K562 (cell line): ENCODE results near the gene HLCS. TPM values are rescaled to one million over a fixed set of nuclear protein-coding genes. Genes with fewer than 3 reads are reported as not detected.

Experiments used
- ATAC-seq: fragments of 200-7000 bp; cut with Tn5 transposase; 3 replicates; pipeline ENCODE4 v1.9.1; 2020; ENCODE audit warnings: moderate library complexity
- BruUV-seq: library from RNA; stranded (reverse); fragments of 400-500 nt; replicated peaks from 2 replicates; lab custom pipeline; 2021; lab: Mats Ljungman, UMichigan
- CTCF ChIA-PET: fragments of 300-600 bp; formaldehyde crosslinking; extraction: SDS; loops from one replicate; lab custom pipeline; 2021; ENCODE audit warnings: low intra/inter-chr PET ratio; lab: Yijun Ruan, JAX
- POLR2A ChIA-PET: fragments of 300-600, 350-650 bp; sonication (Branson Sonifier 250); formaldehyde crosslinking; extraction: SDS; loops from one replicate; lab custom pipeline; 2021; ENCODE audit warnings: antibody characterized with exemption, inconsistent platforms; lab: Yijun Ruan, JAX
- DNase-seq, 4 experiments: peaks; one replicate each; pipeline versions ENCODE4 v3.0.0 to v3.0.0-alpha.2; 2011 to 2018; ENCODE audit warnings: low spot score in 3 of 4, mixed read lengths in 3 of 4; ENCODE audit errors: extremely low read depth in 1 of 4
- FAIRE-seq: peaks from 2 replicates; lab custom pipeline; 2011; peaks lifted over from hg19 to GRCh38; lab: Jason Lieb, UNC
- H2AFZ ChIP-seq: 2 replicates; pipeline ENCODE4 v1.6.0; 2011; ENCODE audit warnings: low read depth, low read length, control low read depth, inconsistent platforms
- H3K27ac ChIP-seq: fragments of 200-600 bp; 3 replicates; pipeline ENCODE4 v1.8.0; 2011; ENCODE audit warnings: low read depth, mild to moderate bottlenecking, control low read depth, inconsistent platforms, low read length, moderate library complexity, mixed read lengths; ENCODE audit errors: extremely low read depth
- H3K27me3 ChIP-seq, 2 experiments: fragments of 300-600 bp in 1 of 2; 2 replicates in 1 of 2; 3 replicates in 1 of 2; pipeline versions ENCODE4 v1.6.0 to v1.8.0; 2011; ENCODE audit warnings: inconsistent platforms in 2 of 2, low read length in 2 of 2, mild to moderate bottlenecking in 1 of 2, mixed read lengths in 1 of 2, moderate library complexity in 1 of 2; ENCODE audit not compliant: control insufficient read depth in 2 of 2, insufficient read depth in 2 of 2
- H3K36me3 ChIP-seq: fragments of 300-600 bp; 3 replicates; pipeline ENCODE4 v1.8.0; 2011; ENCODE audit warnings: mild to moderate bottlenecking, low read length, inconsistent platforms; ENCODE audit not compliant: control insufficient read depth, insufficient read depth
- H3K4me1 ChIP-seq, 2 experiments: fragments of 200-600 bp in 1 of 2; replicated peaks in 1 of 2; 2 replicates in 1 of 2; 3 replicates in 1 of 2; pipeline versions ENCODE4 v1.5.1 to v1.8.0; 2011; ENCODE audit warnings: inconsistent platforms in 2 of 2, low read length in 2 of 2, mild to moderate bottlenecking in 1 of 2, mixed read lengths in 1 of 2, moderate library complexity in 1 of 2; ENCODE audit not compliant: control insufficient read depth in 2 of 2, insufficient read depth in 2 of 2
- H3K4me2 ChIP-seq: 2 replicates; pipeline ENCODE4 v1.6.1; 2011; ENCODE audit warnings: low read length, control low read depth, inconsistent platforms, mixed read lengths; ENCODE audit not compliant: insufficient read depth
- H3K4me3 ChIP-seq: fragments of 200-600 bp; sonication (generic), shearing (Covaris generic); 2 replicates; pipeline ENCODE4 v1.5.1; 2016; ENCODE audit warnings: control low read depth, inconsistent platforms
- H3K79me2 ChIP-seq: fragments of 200-600 bp; 3 replicates; pipeline ENCODE4 v1.8.0; 2011; ENCODE audit warnings: low read length, inconsistent platforms; ENCODE audit not compliant: control insufficient read depth, insufficient read depth
- H3K9ac ChIP-seq, 2 experiments: 2 replicates each; pipeline versions ENCODE4 v1.6.0 to v1.6.1; 2011; ENCODE audit warnings: low read depth in 2 of 2, low read length in 2 of 2, control low read depth in 1 of 2, inconsistent platforms in 1 of 2, mild to moderate bottlenecking in 1 of 2, mixed read lengths in 1 of 2; ENCODE audit not compliant: insufficient read depth in 1 of 2
- H3K9me1 ChIP-seq: one replicate; pipeline ENCODE4 v1.6.0; 2011; ENCODE audit warnings: inconsistent platforms, mild to moderate bottlenecking, low read length, moderate library complexity; ENCODE audit not compliant: control insufficient read depth, insufficient read depth
- H3K9me3 ChIP-seq: replicated peaks from 2 replicates; pipeline ENCODE4 v1.5.1; 2011; ENCODE audit warnings: low read depth, low read length, inconsistent platforms; ENCODE audit not compliant: control insufficient read depth, insufficient read depth
- H4K20me1 ChIP-seq: replicated peaks from 2 replicates; pipeline ENCODE4 v1.6.1; 2011; ENCODE audit warnings: low read length, inconsistent platforms, mixed read lengths; ENCODE audit not compliant: control insufficient read depth, insufficient read depth
- BCOR ChIP-seq: fragments of 450-650 bp; IDR thresholded peaks from 2 replicates; pipeline ENCODE4 v1.6.1; 2016
- ILF3 ChIP-seq: fragments of 450-650 bp; IDR thresholded peaks from 2 replicates; pipeline ENCODE4 v1.6.1; 2018; ENCODE audit warnings: antibody characterized with exemption, mild to moderate bottlenecking, moderate library complexity, borderline replicate concordance
- ZFP36 ChIP-seq: fragments of 150-350 bp; IDR thresholded peaks from 2 replicates; pipeline ENCODE4 v1.6.1; 2018; ENCODE audit warnings: low read length, low read depth; ENCODE audit not compliant: partially characterized antibody
- WGBS: fragments of 100-300 bp; shearing (Covaris generic); methylation state at CpG from one replicate; pipeline ENCODE4 v1.1.6; 2016; ENCODE audit warnings: low coverage, mixed read lengths; ENCODE audit not compliant: insufficient coverage; ENCODE audit errors: missing lambda C conversion rate; 5-methylcytosine and 5-hydroxymethylcytosine counted together
- in situ Hi-C: fragments of 300-500 bp; cut with MboI; formaldehyde crosslinking; loops from 4 replicates; pipeline ENCODE4 v1.15.0; 2018; ENCODE audit warnings: inconsistent platforms, mixed read lengths
- intact Hi-C: fragments of 100-400 bp; cut with micrococcal nuclease; formaldehyde crosslinking; loops from 2 replicates; pipeline ENCODE4 v1.14.2; 2022
- polyA plus RNA-seq, 8 experiments: library from polyadenylated mRNA; depleted of rRNA in 4 of 8; stranded (reverse) in 5 of 8; unstranded in 3 of 8; fragments of >200 nt; fragmentation: Nextera tagmentation in 2 of 8; fragmentation: Illumina TruSeq in 1 of 8; extraction: Ambion mirVana in 2 of 8; extraction: Trizol in 1 of 8; gene quantifications; 2 replicates each; pipeline versions ENCODE4 v1.2.1 to v1.2.3, GENCODE V29; 2011 to 2014; ENCODE audit warnings: inconsistent platforms in 1 of 8, missing spikeins in 1 of 8
- total RNA-seq, 7 experiments: library from RNA; depleted of rRNA in 6 of 7; stranded (reverse); fragments of >200 nt in 6 of 7; fragmentation: Illumina TruSeq in 2 of 7; extraction: Trizol in 2 of 7; gene quantifications; 2 replicates each; pipeline versions ENCODE4 v1.2.1 to v1.2.3, GENCODE V29; 2011 to 2021; ENCODE audit warnings: low replicate concordance in 1 of 7

HLCS gene
- total and polyA plus RNA-seq, 9 of the 15 experiments (the other 6 are each of a cell fraction or from before 2014, with no cell fraction given), result 3.0 to 21.5 (median 17.1) TPM

- POLR2A ChIA-PET, result interaction anchor here (0.8 to 1.7 kb wide), 6 partner anchors 9 to 124 kb away, joined by 3 to 6 read pairs (median 4); no protein-coding TSS in a partner anchor
- FAIRE-seq, result no peak
- in situ Hi-C loops, result no loop called here
Measured at GRCh38 chr21:36709868-36710728, 256.4 kb downstream of the HLCS start.

More at GRCh38 chr21:36709868-36710728, 256.4 kb downstream of the HLCS start:
- Histone ChIP-seq H4K20me1 (peaks cover 7% of the 10 kb centered on the region), H3K4me2 (peak overlapping the region; percentile 22; the same call in 1 of the 2 replicates), H3K79me2 (no peaks in the 10 kb centered on the region), H3K9me1 (no peaks in the 10 kb centered on the region), H3K4me1 (peaks cover 0 to 17% of the 10 kb centered on the region in 2 experiments; a peak in 2 of 5 replicates), H3K9ac (0 out of 4 replicates have a peak overlapping the region, but pooled peaks of 1 of the 2 experiments have one; percentile 21), H3K27ac (no peak overlapping the region), H3K4me3 (no peak overlapping the region), H3K9me3 (no peaks in the 10 kb centered on the region), H3K27me3 (peaks cover 57 to 83% of the 10 kb centered on the region in 2 experiments), H3K36me3 (no peaks in the 10 kb centered on the region), H2AFZ (0 out of 2 replicates have a peak overlapping the region, but pooled peaks have one; percentile 4)
- CTCF ChIA-PET, result no interaction called here
- ATAC-seq (no peak), DNase-seq (no peak)
- no peak for TF ChIP-seq ILF3
- 0 out of 2 replicates have a peak, but pooled peaks have one; percentile 22 for TF ChIP-seq BCOR
- peak; percentile 63 for TF ChIP-seq ZFP36
- 13% methylated on average over 38 of the region's 38 CpGs for WGBS
- no TSS peak for BruUV-seq
- intact Hi-C loops, result no loop called here
